ENCODE results near the gene KDM2B. TPM values are rescaled to one million over a fixed set of nuclear protein-coding genes. Genes with fewer than 3 reads are reported as not detected.
A peak's percentile ranks its signal among the peaks of the same experiment; 100 is the strongest.

KDM2B gene
- total RNA-seq, 1 experiment from 2014 or later = 24.7 TPM

DNA sequence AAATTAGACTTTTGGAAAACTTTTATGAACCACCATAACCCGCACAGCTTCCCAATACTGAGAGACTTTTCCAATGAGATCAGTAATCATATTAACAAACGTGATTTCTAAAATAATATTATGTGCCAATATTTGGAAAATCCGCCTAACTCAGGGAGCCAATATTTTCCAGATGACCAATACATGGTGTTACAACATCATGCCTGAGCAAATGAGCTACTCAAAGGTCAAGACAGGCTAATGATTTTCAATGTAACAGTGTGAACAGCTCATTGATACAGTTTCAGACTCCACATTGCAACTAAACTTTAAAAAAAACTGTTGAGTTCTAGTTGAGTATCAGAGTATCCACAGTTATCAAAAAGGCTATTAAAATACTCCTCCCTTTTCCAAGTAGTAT, 134.1 kb downstream of the KDM2B start:
- intact Hi-C loops (cut with micrococcal nuclease; ENCODE audit: unreplicated experiment) = no loop called here
- Mint-ChIP-seq H3K27me3 (ENCODE audit: unreplicated experiment) (no peaks in the 10 kb centered on the region), H3K27ac (ENCODE audit: unreplicated experiment) (no peak overlapping the region), H3K4me3 (ENCODE audit: low read depth, unreplicated experiment) (no peak overlapping the region), H3K9me3 (ENCODE audit: low read depth, unreplicated experiment) (no peaks in the 10 kb centered on the region), H3K4me1 (ENCODE audit: low read depth, unreplicated experiment) (no peaks in the 10 kb centered on the region), H3K36me3 (ENCODE audit: insufficient read depth, unreplicated experiment) (peaks cover 20% of the 10 kb centered on the region)
- CTCF ChIA-PET = interaction anchor here (0.5 to 0.6 kb wide), 2 partner anchors 122 to 594 kb away, joined by 3 read pairs; no protein-coding TSS in a partner anchor
- BruUV-seq (replicated peaks) = no TSS peak
- TF ChIP-seq, protein P1, sequence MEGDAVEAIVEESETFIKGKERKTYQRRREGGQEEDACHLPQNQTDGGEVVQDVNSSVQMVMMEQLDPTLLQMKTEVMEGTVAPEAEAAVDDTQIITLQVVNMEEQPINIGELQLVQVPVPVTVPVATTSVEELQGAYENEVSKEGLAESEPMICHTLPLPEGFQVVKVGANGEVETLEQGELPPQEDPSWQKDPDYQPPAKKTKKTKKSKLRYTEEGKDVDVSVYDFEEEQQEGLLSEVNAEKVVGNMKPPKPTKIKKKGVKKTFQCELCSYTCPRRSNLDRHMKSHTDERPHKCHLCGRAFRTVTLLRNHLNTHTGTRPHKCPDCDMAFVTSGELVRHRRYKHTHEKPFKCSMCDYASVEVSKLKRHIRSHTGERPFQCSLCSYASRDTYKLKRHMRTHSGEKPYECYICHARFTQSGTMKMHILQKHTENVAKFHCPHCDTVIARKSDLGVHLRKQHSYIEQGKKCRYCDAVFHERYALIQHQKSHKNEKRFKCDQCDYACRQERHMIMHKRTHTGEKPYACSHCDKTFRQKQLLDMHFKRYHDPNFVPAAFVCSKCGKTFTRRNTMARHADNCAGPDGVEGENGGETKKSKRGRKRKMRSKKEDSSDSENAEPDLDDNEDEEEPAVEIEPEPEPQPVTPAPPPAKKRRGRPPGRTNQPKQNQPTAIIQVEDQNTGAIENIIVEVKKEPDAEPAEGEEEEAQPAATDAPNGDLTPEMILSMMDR (IDR thresholded peaks at IDR 0.05; ENCODE audit: unreplicated experiment) = no peak
- DNase-seq = no peak

DNA sequence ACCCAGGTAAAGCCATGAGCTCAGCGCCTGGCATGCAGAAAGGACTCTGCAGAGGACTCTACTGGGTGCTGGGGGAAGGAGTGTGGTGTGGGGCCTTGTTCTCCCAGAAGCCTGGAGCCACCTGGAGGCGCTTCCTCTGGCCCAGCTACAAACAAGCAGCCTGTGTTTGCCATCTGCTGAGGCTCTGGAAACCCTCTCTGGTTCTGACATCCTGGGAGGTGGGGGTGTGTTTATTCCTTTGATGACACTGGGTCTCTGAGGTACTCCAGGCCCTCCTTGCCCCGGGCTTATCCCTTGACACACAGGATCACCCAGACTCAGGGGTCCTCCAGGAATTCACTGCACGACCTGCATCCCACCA, 136.0 kb downstream of the KDM2B start:
- CTCF ChIA-PET = interaction anchor here (0.6 to 1.2 kb wide), 2 partner anchors 50 to 110 kb away, joined by 3 read pairs; no protein-coding TSS in a partner anchor
- H3K27me3 Mint-ChIP-seq (ENCODE audit: unreplicated experiment) = no peaks in the 10 kb centered on the region
- no peaks in the 10 kb centered on the region for H3K4me1 Mint-ChIP-seq (ENCODE audit: low read depth, unreplicated experiment)
- no TSS peak for BruUV-seq (replicated peaks)
- H3K9me3 Mint-ChIP-seq (ENCODE audit: low read depth, unreplicated experiment) = no peaks in the 10 kb centered on the region
- peaks cover 39% of the 10 kb centered on the region for H3K36me3 Mint-ChIP-seq (ENCODE audit: insufficient read depth, unreplicated experiment)
- intact Hi-C loops (cut with micrococcal nuclease; ENCODE audit: unreplicated experiment) = no loop called here
- no peak overlapping the region for H3K27ac Mint-ChIP-seq (ENCODE audit: unreplicated experiment)
- no peak overlapping the region for H3K4me3 Mint-ChIP-seq (ENCODE audit: low read depth, unreplicated experiment)
- no peak for DNase-seq
- TF ChIP-seq, protein P1 (IDR thresholded peaks at IDR 0.05; ENCODE audit: unreplicated experiment) = no peak

DNA sequence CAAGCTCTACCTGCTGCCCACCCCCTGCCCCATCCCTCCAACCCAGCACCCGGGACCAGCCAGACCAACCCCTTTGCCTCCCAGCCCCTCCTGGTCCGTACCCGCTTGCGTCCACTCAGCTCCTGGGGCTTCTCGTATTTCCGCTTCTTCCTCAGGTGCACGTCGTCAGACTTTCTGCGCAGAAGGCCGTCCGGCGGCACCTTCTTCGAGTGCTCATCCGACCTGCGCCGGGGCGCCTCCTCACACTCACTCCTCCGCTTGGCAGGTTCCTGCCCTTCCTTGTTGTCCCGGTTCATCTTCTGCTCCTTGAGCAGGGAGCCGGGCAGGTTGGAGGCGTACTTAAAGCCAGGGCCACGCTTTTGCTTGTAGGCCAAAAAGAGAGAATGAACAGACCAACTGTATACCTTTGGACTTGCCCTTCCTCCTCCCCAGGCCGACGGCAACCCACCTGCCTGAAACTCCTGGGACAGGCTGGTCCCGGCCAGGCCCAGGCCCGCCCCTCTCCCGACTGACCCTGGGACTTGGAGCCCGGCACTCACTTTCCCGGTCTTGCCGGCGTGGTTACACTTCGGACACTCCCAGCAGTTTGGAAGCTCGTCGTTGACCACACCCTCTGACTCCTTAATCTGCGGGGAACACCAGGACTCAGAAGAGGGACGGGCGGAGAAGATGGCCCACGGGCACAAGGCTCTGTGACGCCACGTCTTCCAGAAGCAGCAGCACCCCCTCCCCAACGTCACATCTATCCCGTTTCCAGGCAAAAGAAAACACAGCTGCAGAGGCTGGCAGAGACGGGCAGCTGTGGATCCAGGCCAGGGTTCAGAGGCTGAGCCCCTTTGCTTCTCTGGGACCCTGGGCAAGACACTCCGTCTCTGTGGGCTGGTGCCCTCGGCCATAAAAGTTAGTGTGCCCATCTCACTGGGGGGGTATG, 136.6 kb downstream of the KDM2B start:
- Mint-ChIP-seq H3K27me3 (ENCODE audit: unreplicated experiment) (no peaks in the 10 kb centered on the region), H3K27ac (ENCODE audit: unreplicated experiment) (no peak overlapping the region), H3K4me1 (ENCODE audit: low read depth, unreplicated experiment) (no peaks in the 10 kb centered on the region), H3K4me3 (ENCODE audit: low read depth, unreplicated experiment) (no peak overlapping the region), H3K36me3 (ENCODE audit: insufficient read depth, unreplicated experiment) (peaks cover 45% of the 10 kb centered on the region), H3K9me3 (ENCODE audit: low read depth, unreplicated experiment) (no peaks in the 10 kb centered on the region)
- BruUV-seq (replicated peaks) = no TSS peak
- intact Hi-C loops (cut with micrococcal nuclease; ENCODE audit: unreplicated experiment) = loop anchor here (2.0 kb wide), 1 partner anchor 109 kb away; no protein-coding TSS in a partner anchor
- TF ChIP-seq, protein P1 (IDR thresholded peaks at IDR 0.05; ENCODE audit: unreplicated experiment) = no peak
- DNase-seq = no peak
- CTCF ChIA-PET = interaction anchor here (0.6 to 1.5 kb wide), 5 partner anchors 11 to 109 kb away, joined by 3 to 15 read pairs (median 3); no protein-coding TSS in a partner anchor

DNA sequence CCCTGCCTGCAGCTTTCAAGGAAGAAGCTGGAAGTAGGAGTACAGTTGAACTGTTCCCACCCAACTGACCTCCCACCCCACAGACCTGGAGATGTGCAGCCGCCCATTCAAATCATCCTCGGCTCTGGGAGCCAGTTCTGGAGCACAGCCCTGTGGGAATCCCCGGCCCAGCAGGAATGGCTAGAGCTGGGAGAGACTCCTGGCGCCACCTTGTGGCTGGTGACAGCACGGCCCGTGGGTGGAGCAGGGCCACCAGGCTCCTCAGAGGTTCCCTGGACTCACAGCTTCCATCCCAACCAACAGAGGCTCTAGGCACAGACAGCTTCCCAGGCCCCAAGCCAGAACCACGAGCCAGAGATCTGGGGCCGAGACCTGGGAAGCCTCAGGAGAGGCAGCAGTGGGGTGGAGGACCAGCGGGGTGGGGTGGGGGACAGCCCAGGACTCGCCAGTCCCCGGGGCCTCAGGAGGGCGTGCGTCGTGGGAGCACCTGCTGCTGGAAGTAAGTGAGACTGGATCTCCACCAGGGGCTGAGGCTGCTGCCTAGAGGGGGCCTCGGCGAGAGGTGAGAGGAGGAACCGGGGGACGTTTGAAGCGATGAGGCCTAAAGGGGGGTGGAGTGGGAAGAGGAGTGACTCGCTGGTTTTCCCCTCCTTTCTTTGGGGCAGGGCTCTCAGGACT, 137.5 kb downstream of the KDM2B start:
- intact Hi-C loops (cut with micrococcal nuclease; ENCODE audit: unreplicated experiment) = loop anchor here (2.0 kb wide), 1 partner anchor 109 kb away; no protein-coding TSS in a partner anchor
- BruUV-seq (replicated peaks) = no TSS peak
- no peaks in the 10 kb centered on the region for H3K9me3 Mint-ChIP-seq (ENCODE audit: low read depth, unreplicated experiment)
- H3K36me3 Mint-ChIP-seq (ENCODE audit: insufficient read depth, unreplicated experiment) = peaks cover 49% of the 10 kb centered on the region
- H3K4me3 Mint-ChIP-seq (ENCODE audit: low read depth, unreplicated experiment) = no peak overlapping the region
- CTCF ChIA-PET = interaction anchor here (0.6 to 1.5 kb wide), 12 partner anchors 10 to 1944 kb away, joined by 3 to 15 read pairs (median 3); no protein-coding TSS in a partner anchor
- H3K27me3 Mint-ChIP-seq (ENCODE audit: unreplicated experiment) = no peaks in the 10 kb centered on the region
- H3K4me1 Mint-ChIP-seq (ENCODE audit: low read depth, unreplicated experiment) = no peaks in the 10 kb centered on the region
- DNase-seq = peak; percentile 94
- no peak overlapping the region for H3K27ac Mint-ChIP-seq (ENCODE audit: unreplicated experiment)
- TF ChIP-seq, protein P1 (IDR thresholded peaks at IDR 0.05; ENCODE audit: unreplicated experiment) = peak; percentile 69
